ENCODE results near the gene BACE2. TPM values are rescaled to one million over a fixed set of nuclear protein-coding genes. Genes with fewer than 3 reads are reported as not detected.
"Not testable (repeated sequence)": the region's sequence is repeated elsewhere in the genome, so short reads cannot be mapped to it uniquely, and the experiment has no call there.

Gene BACE2
- total RNA-seq, 2 donors from 2014 or later: 59.3 to 65.1 TPM

- ATAC-seq (peak; percentile 36), DNase-seq (no peak)
- intact Hi-C loops (cut with DNase I, micrococcal nuclease): loop anchor here in 1 of 2 donors (10.0 kb wide), 2 partner anchors 65 to 495 kb away; no protein-coding TSS in a partner anchor
Measured at GRCh38 chr21:41289431-41289830, 121.5 kb downstream of the BACE2 start.

GRCh38 chr21:41290106-41290799, 122.3 kb downstream of the BACE2 start:
- intact Hi-C loops (cut with DNase I, micrococcal nuclease): no loop called here
- no peak for DNase-seq
- no peak for ATAC-seq

DNA sequence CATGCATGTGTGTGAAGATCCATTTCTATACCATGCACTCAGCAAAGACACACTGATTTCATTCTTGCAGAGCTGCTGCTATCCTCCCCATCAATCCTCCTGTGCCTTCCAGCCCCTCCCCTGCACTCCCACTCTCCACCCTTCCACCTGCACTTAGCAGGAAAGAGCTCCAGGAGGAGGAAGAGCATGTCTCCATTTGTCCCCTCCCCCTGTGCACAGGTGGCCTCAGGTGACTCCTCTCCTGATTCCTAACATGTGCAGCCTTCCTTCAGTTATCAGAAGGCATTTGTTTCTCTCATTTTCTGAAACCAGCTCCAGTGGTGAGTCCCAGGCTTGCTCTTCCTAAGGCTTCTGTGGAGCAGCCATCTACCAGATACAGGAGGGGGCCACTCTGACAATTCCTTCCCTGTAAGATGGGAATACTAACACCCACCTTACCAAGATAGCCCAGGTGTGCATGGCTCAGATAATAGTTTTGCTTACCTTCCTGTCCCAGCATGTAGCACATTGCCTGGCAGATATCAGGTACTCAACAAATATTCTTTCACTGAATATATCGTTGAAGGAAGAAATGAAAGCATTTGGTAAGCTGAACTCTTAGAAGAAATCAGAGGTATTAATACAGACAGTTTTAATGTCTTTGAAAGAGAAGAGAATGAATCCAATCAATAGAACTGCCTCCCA, 126.7 kb downstream of the BACE2 start:
- ATAC-seq (peak; percentile 64), DNase-seq (no peak)
- intact Hi-C loops (cut with DNase I, micrococcal nuclease): no loop called here

- peak; percentile 90 for ATAC-seq
- intact Hi-C loops (cut with DNase I, micrococcal nuclease): no loop called here
- peak in 1 of 2 donors; percentile 34 for DNase-seq
Measured at GRCh38 chr21:41295721-41296254, 127.8 kb downstream of the BACE2 start.

GRCh38 chr21:41302976-41303375, 135.0 kb downstream of the BACE2 start:
- intact Hi-C loops (cut with DNase I, micrococcal nuclease): no loop called here
- no peak for ATAC-seq
- no peak for DNase-seq

DNA sequence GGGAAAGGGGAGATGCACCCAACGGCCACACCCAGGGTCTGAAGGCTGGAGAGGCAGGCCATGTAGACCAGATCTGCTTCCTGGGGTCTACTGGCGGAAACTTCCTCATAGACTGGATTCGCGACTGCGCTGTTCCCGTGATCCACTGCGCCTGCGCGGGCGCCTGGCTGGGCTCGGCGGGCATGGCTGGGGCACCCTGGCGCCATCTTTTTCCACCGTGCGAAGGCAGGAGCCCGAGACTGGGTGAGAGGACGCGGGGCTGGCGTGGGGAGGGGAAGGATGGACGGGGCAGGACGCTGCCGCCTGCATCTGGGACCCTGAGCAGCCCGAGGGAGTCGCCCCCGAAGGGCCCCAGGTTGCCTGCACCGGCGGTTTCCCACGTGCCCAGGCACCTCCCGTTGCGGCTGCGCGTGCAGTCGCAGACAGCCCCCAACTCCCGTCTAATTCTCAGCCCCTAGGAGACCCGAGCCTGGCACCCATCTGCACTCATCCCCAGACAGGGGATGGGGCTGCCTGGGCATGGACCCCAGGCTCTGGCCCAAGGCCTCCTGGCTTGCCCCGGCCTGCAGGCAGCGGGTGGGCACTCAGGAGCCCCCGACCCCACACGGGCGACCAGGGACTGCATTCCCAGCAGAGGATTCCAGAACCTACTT, 136.2 kb downstream of the BACE2 start:
- intact Hi-C loops (cut with DNase I, micrococcal nuclease): no loop called here
- no peak for DNase-seq
- ATAC-seq: no peak

DNA sequence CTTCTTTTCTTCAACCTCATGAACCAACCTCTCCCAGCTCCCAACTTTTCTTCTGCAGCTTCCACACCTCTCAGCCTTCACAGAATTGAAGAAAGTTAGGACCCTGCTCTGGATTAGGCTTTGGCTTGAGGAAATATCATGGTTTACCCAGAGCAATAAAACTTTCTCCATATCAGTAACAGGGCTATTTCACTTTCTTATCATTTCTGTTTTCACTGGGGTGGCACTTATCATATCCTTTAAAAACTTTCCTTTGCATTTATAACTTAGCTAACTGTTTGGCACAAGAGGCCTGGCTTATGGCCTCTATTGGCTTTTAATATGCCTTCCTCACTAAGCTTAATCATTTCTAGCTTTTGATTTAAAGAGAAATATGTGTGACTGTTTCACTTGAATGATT, 139.3 kb downstream of the BACE2 start:
- ATAC-seq: peak; percentile 36
- intact Hi-C loops (cut with DNase I, micrococcal nuclease): no loop called here
- DNase-seq: no peak

DNA sequence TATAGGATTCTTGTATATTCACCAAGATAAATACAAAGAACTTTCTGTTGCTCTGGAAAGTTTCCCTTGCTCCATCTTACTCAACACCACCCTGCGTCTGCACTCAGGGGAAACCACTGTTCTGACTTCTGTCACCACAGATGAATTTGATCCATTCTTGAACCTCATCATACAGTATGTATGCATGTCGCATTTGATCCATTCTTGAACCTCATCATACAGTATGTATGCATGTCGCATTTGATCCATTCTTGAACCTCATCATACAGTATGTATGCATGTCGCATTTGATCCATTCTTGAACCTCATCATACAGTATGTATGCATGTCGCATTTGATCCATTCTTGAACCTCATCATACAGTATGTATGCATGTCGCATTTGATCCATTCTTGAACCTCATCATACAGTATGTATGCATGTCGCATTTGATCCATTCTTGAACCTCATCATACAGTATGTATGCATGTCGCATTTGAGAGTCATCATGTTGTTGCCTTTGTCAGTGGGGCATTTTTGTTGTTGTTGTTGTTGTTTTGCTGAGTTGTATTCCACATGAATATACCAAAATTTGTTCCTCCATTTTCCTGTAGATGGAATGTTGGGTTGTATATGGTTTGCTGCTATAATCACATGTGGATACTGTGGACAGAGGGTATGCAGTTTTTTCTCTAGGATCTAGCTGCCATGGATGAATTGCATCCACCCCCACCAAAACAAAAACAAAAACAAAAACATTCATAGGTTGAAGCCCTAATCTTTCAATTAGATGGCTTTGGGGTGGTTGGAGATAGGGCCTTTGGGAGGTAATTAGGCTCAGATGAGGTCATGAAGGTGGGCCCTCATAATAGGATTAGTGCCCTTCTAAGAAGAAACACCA, 145.6 kb downstream of the BACE2 start:
- DNase-seq; ATAC-seq; intact Hi-C loops (cut with DNase I, micrococcal nuclease): not testable (repeated sequence)

DNA sequence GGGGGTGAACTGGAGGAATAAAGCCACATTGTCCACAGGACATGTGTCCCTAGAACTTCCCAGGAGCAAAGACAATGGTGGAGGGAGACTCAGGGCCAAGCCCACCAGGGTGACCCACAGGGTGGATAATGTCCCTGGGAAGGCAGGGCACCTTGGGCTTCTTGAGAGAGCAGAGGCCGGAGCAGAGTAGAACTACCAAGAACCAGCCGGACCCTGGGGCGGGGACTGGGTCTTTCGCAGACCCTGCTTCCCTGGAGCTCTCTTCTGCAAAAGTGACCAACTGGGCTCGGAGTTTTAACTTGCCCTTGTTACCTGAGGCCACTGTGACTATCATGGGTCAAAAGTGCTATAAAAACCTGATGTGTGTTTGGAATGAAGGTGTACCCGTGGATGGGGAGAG, 147.8 kb downstream of the BACE2 start:
- no peak for DNase-seq
- ATAC-seq: no peak
- intact Hi-C loops (cut with DNase I, micrococcal nuclease): no loop called here

GRCh38 chr21:41316200-41317062, 148.5 kb downstream of the BACE2 start, which contains the start of gene FAM3B:
Gene FAM3B, plus strand, starts transcription at chr21:41316801. Its CDS starts 79 bp downstream, at chr21:41316880.
- ATAC-seq (peak; percentile 59), DNase-seq (peak in 1 of 2 donors; percentile 37)
- intact Hi-C loops (cut with DNase I, micrococcal nuclease): no loop called here

- DNase-seq: no peak
- intact Hi-C loops (cut with DNase I, micrococcal nuclease): no loop called here
- no peak for ATAC-seq
Measured at GRCh38 chr21:41317063-41317392, 149.1 kb downstream of the BACE2 start.

- intact Hi-C loops (cut with DNase I, micrococcal nuclease): no loop called here
- DNase-seq: no peak
- ATAC-seq: no peak
Measured at GRCh38 chr21:41317458-41317857, 149.5 kb downstream of the BACE2 start.

DNA sequence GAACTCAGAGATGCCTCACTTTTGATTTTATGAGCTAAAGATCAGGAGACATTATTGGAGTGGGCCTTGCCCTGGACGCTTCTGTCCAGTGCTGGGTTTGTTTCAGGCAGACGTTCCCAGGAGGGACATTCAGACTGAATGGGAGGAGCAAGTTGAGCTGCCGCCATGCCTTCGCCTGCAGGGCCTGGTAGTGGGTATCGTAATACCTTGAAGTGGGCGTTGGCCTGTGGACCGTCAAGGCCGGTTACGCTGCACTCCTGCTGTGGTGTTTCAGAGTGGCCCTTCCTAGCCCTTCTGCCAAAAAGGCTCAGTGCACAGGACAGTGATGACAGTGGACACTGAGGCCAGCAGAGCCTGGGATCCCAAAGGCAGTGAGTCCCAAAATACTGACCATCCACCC, 150.3 kb downstream of the BACE2 start:
- no peak for DNase-seq
- intact Hi-C loops (cut with DNase I, micrococcal nuclease): no loop called here
- no peak for ATAC-seq

DNA sequence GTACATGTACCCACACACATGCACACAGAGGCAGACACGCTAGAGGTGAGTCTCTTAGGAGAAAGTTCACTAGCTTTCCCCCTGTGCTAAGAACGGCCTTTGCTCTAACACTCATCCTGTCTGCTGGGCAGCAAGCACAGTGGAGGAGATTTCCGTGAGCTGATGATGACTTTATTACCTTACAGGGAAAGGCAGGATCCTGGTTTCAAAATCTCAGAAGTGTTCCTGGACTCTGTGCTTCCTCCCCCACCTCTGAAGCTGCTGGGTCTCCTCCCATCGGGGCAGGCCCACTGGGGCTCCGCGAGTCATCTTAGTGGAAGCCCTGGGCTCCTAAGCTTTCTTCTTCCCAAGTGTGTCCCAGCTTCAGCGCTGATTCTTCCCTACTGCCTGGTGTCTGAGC, 151.3 kb downstream of the BACE2 start:
- intact Hi-C loops (cut with DNase I, micrococcal nuclease): no loop called here
- DNase-seq (no peak), ATAC-seq (peak; percentile 88)

DNA sequence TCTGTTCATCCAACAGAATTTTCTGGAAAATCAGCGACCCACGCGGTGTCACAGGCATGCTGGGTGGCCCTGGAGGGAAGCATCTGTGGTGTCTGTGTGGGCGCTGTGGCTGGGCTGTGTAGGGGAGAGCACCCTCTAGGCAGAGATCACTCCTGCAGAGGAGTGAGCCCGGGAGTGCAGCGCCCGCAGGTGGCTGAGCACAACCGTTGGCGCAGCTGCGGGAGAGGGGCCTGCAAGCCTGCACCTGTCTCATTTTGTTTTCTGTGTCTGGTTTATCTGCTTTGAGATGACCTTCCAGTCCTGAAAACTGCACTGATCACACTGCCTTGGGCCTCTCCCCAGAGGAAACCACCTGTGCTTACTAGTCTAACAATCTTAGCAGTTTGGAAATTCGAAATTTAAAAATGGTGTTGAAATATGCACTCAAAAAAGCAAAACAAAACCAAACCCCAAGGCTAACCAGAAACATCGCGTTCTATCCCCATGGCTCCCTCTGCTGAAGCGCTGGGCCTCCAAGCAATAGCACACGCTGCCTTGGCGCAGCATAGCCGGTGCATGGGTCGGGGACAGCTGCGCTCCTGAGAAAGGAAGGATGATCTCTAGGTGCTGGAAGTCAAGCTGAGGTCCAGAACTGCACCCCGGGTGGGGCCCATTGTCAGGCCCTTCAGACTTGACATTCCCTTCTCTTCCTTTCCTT, 153.4 kb downstream of the BACE2 start:
- ATAC-seq: no peak
- no peak for DNase-seq
- intact Hi-C loops (cut with DNase I, micrococcal nuclease): no loop called here

- DNase-seq: no peak
- intact Hi-C loops (cut with DNase I, micrococcal nuclease): no loop called here
- no peak for ATAC-seq
Measured at GRCh38 chr21:41321908-41322495, 154.0 kb downstream of the BACE2 start.

Measured in left colon (tissue), 2 donors.